T1000 (cell line): Measurements from ENCODE around the gene NPY5R.

Experiments
- DNase-seq: peaks from one replicate; lab custom pipeline; 2025; ENCODE audit warnings: mixed read lengths; lab: John Stamatoyannopoulos, UW

NPY5R gene

DNA sequence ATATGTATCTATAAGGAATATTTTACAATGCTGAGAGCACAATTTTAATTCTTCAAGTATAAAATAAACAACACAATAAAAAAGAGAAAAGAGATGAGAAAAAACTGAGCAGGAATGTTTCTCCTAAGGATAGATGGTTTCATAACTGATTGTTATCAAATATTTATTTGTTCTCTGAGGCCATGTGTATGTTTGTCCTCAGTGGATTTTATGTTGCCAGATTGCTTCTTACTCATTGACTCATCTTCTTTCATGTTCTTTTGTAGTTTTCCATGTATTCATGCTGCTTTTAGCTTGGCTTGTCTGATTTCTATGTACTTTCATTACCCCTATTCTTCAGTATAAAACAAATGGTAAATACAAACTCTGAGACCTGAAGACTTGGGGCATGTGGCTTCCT is 41.2 kb downstream of the NPY5R start:
- DNase-seq, result no peak

DNA sequence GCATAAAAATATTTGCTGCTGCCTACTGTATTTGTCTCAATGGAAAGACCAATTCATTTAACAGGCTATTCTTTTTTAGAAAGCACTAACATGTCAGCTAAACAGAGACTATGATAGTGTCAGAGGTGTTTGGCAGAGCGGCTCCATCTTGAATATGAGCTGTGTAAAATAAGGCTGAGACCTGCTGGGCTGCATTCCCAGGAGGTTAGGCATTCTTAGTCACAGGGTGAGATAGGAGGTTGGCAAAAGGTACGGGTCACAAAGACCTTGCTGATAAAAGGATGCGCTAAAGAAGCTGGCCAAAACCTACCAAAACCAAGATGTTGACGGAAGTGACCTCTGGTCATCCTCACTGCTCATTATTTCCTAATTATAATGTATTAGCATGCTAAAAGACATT is 41.8 kb downstream of the NPY5R start:
- no peak for DNase-seq

DNA sequence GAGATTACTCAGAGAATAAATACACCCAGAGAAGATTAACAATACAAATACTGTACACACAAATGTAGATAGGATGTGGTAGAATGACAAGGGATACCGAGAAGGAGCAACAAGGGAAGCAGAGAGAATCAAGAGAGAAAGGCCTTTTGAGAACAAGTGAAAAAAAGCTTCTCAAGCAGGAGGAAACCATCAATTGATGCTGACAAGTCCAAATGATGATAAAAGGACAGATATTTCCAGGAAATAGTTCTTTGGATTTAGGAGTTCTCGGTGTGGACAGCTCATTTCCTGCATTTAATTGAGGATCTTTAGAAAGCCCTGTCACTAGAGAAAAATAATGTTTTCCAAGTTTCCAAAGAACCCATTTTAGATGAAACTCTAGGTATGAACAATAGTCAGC is 48.1 kb downstream of the NPY5R start:
- no peak for DNase-seq

- no peak for DNase-seq
These were observed 48.6 kb downstream of the NPY5R start for GRCh38 chr4:163392328-163392727.

DNA sequence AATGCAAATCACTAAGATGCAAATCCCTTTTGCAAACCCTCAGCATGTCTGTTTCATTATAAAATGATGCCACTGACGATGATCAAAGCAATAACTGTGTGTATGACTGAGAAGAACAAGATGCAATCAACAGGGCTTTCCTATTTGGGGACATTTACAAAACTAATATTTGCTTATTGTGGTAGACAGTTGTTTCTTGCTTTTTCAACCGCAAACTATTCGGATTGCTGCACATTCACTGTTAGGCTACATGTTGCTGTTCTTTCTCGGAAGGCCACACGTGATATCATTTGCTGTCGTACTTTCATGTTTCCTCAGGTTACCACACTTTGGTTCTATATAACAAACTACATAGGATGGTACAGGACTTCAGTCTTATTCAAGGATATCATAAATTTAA is 49.8 kb downstream of the NPY5R start:
- DNase-seq, result no peak

- no peak for DNase-seq
These were observed 51.4 kb downstream of the NPY5R start for GRCh38 chr4:163395055-163395454.

GRCh38 chr4:163395758-163396157 is 52.1 kb downstream of the NPY5R start:
- DNase-seq, result no peak

- no peak for DNase-seq
These were observed 54.5 kb downstream of the NPY5R start for GRCh38 chr4:163398238-163398637.

- DNase-seq, result no peak
These were observed 57.2 kb downstream of the NPY5R start for GRCh38 chr4:163400911-163401310.
